HG03095 (cell line): ENCODE data around the gene MST1.

Source experiments
- ATAC-seq: cut with Tn5 transposase; IDR thresholded peaks from one replicate; pipeline ENCODE4 v1.9.1; 2021; ENCODE audit warnings: moderate library complexity; ENCODE audit not compliant: unreplicated experiment

Gene MST1

GRCh38 chr3:49689046-49689907 is at the start of gene MST1, which contains the start of gene RNF123:
Gene MST1, minus strand, starts transcription at chr3:49689474. Its CDS starts 783 bp downstream, at chr3:49688691.
Gene RNF123, plus strand, starts transcription at chr3:49689557. Its CDS starts 1,609 bp downstream, at chr3:49691166.
- ATAC-seq: peak; percentile 55

GRCh38 chr3:49738067-49738713 is 48.9 kb upstream of the MST1 start:
- ATAC-seq: no peak

- ATAC-seq: no peak
Measured at GRCh38 chr3:49734752-49735151, 45.5 kb upstream of the MST1 start.

- ATAC-seq: no peak
Measured at GRCh38 chr3:49733551-49733950, 44.3 kb upstream of the MST1 start.

- no peak for ATAC-seq
Measured at GRCh38 chr3:49732597-49732996, 43.3 kb upstream of the MST1 start.

GRCh38 chr3:49729966-49730609 is 40.8 kb upstream of the MST1 start:
- ATAC-seq: no peak

- no peak for ATAC-seq
Measured at GRCh38 chr3:49727924-49728361, 38.7 kb upstream of the MST1 start.

GRCh38 chr3:49727154-49727923 is 38.1 kb upstream of the MST1 start:
- no peak for ATAC-seq

- no peak for ATAC-seq
Measured at GRCh38 chr3:49725906-49726681, 36.8 kb upstream of the MST1 start.

- ATAC-seq: no peak
Measured at GRCh38 chr3:49724586-49724985, 35.3 kb upstream of the MST1 start.

- peak; percentile 68 for ATAC-seq
Measured at GRCh38 chr3:49723628-49724551, 34.6 kb upstream of the MST1 start, which contains the start of gene GMPPB. Gene GMPPB, minus strand, starts transcription at chr3:49723951. Its CDS starts 225 bp downstream, at chr3:49723726.

GRCh38 chr3:49723296-49723627 is 34.0 kb upstream of the MST1 start:
- no peak for ATAC-seq

GRCh38 chr3:49722896-49723295 is 33.6 kb upstream of the MST1 start:
- ATAC-seq: no peak

- no peak for ATAC-seq
Measured at GRCh38 chr3:49721896-49722781, 32.9 kb upstream of the MST1 start.

GRCh38 chr3:49721596-49721895 is 32.3 kb upstream of the MST1 start:
- no peak for ATAC-seq

GRCh38 chr3:49720855-49721595 is 31.8 kb upstream of the MST1 start:
- no peak for ATAC-seq

- ATAC-seq: peak; percentile 41
Measured at GRCh38 chr3:49719214-49719884, 30.1 kb upstream of the MST1 start, which contains the start of gene AMIGO3. Gene AMIGO3, minus strand, starts transcription at chr3:49719684. Its CDS starts 219 bp downstream, at chr3:49719465.
